Epithelial cell of proximal tubule (primary cell): ENCODE data around the gene RNF44. TPM values are rescaled to one million over a fixed set of nuclear protein-coding genes. Genes with fewer than 3 reads are reported as not detected.

ENCODE experiments used
- DNase-seq: peaks from one replicate; pipeline ENCODE4 v3.0.0-alpha.2; 2011; ENCODE audit warnings: low read depth
- H3K4me3 ChIP-seq: 2 replicates; pipeline ENCODE4 v1.5.1; 2011; ENCODE audit warnings: low read depth, mild to moderate bottlenecking, low read length
- CTCF ChIP-seq: conservative IDR thresholded peaks from 2 replicates; pipeline ENCODE4 v1.5.1; 2012; ENCODE audit warnings: low read depth, mild to moderate bottlenecking, low read length
- total RNA-seq: library from RNA; depleted of rRNA; stranded (reverse); fragments of >200 nt; gene quantifications from 2 replicates; pipeline ENCODE4 v1.2.3, GENCODE V29; 2015

Gene RNF44
- total RNA-seq, result 10.9 and 17.1 TPM in 2 replicates

- H3K4me3 ChIP-seq, result peak within 1 kb of the TSS; percentile 88
- no peak for TF ChIP-seq CTCF
- DNase-seq, result peak; percentile 80
These were observed at the start of gene RNF44 for GRCh38 chr5:176536902-176537553. TSS of gene RNF44 (minus strand) at chr5:176537402. CDS start at chr5:176532472, 4,930 bp downstream.

- H3K4me3 ChIP-seq, result no peak overlapping the region
- TF ChIP-seq CTCF, result no peak
- no peak for DNase-seq
These were observed 45.9 kb upstream of the RNF44 start for GRCh38 chr5:176583076-176583475.

GRCh38 chr5:176581361-176581760, 44.2 kb upstream of the RNF44 start:
- no peak for TF ChIP-seq CTCF
- H3K4me3 ChIP-seq, result no peak overlapping the region

GRCh38 chr5:176579323-176579722, 42.1 kb upstream of the RNF44 start:
- H3K4me3 ChIP-seq, result no peak overlapping the region
- DNase-seq, result no peak
- no peak for TF ChIP-seq CTCF

More at GRCh38 chr5:176581361-176581760, 44.2 kb upstream of the RNF44 start:
- no peak for DNase-seq

- no peak for DNase-seq
- H3K4me3 ChIP-seq, result no peak overlapping the region
- peak; percentile 69 for TF ChIP-seq CTCF
These were observed 41.2 kb upstream of the RNF44 start for GRCh38 chr5:176578391-176578808.

GRCh38 chr5:176577312-176578176, 40.3 kb upstream of the RNF44 start:
- no peak overlapping the region for H3K4me3 ChIP-seq
- DNase-seq, result no peak
- no peak for TF ChIP-seq CTCF
